ENCODE results near the gene IFNL1. TPM values are rescaled to one million over a fixed set of nuclear protein-coding genes. Genes with fewer than 3 reads are reported as not detected.
A peak's percentile ranks its signal among the peaks of the same experiment; 100 is the strongest.

IFNL1 gene
- total and polyA plus RNA-seq, 9 of the 15 experiments (the other 6 are each of a cell fraction or from before 2014, with no cell fraction given): not detected

DNA sequence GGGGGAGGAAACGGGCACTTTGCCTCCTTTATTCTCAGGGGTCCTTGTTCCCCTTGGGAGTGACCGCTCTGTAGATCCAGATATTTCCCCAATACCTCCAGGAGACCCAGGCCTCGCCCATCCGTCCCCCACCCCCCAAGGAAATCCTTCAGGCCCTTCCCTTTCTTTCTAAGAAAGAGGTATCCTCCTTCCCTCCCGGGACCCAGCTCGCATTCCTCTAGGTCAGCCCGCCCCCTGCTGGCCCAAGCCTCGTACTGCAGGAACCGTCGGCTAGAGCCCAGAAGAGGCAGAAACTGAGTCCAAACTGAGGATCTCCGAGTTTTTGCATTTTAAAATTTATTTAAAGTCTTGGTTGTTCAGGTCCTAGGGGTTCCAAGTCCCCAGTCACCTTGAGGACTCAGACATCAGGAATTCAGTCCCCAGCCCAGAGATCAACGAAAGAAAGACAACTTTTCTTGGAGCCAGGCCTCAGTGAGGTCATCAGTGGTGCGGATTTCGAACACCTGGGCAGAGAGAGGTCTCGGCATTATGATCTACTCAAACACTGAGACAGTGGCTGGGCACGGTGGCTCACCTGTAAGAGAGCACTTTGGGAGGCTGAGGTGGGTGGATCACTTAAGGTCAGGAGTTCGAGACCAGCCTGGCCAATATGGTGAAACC is 32.0 kb downstream of the IFNL1 start (continued):
- TF ChIP-seq RAD21 (CRISPR knock-in tag; conservative IDR thresholded peaks at IDR 0.05 in 1 of 2, IDR thresholded peaks at IDR 0.05 in 1 of 2): peak; percentile 95 to 96
- TF ChIP-seq, protein P1, sequence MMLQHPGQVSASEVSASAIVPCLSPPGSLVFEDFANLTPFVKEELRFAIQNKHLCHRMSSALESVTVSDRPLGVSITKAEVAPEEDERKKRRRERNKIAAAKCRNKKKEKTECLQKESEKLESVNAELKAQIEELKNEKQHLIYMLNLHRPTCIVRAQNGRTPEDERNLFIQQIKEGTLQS (IDR thresholded peaks at IDR 0.05): peak; percentile 31; the same call in 1 of the 2 replicates
- TF ChIP-seq, protein P1 (CRISPR knock-in tag; conservative IDR thresholded peaks at IDR 0.05): no peak
- TF ChIP-seq CREM (IDR thresholded peaks at IDR 0.05; ENCODE audit: low read depth): peak; percentile 43; the same call in 1 of the 2 replicates
- TF ChIP-seq FIP1L1 (IDR thresholded peaks at IDR 0.05; ENCODE audit: low read depth, low read length, poor library complexity, severe bottlenecking): no peak
- 0 out of 4 replicates have a peak, but pooled peaks of 1 of the 2 experiments have one; percentile 31 for TF ChIP-seq KDM4B (IDR thresholded peaks at IDR 0.05; ENCODE audit: borderline replicate concordance in 2 of 2, low read depth in 1 of 2)
- TF ChIP-seq XRCC5 (IDR thresholded peaks at IDR 0.05; ENCODE audit: low read depth, low read length): peak; percentile 84

DNA sequence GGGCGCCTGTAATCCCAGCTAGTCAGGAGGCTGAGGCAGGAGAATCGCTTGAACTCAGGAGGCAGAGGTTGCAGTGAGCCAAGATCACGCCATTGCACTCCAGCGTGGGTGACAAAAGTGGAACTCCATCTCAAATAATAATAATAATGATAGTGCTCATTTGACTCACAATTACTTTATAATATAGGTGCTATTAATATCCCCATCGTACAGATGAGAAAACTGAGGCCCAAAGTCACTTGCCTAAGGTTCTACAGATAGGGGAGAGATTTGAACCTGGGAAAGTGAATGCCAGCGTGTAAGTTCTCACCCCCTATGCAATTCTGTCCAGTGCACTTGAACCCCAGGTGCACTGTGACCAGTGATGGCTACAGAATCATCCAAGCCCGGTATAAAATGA is 33.7 kb downstream of the IFNL1 start:
- FAIRE-seq (no peak), ATAC-seq (no peak), DNase-seq (ENCODE audit: extremely low read depth in 1 of 4, low spot score in 3 of 4) (no peak)
- ChIA-PET CTCF (ENCODE audit: low intra/inter-chr PET ratio) (interaction anchor here (0.6 to 4.3 kb wide), 3 partner anchors 113 to 209 kb away, joined by 3 to 34 read pairs (median 6); no protein-coding TSS in a partner anchor), POLR2A (interaction anchor here (0.6 to 1.0 kb wide), 3 partner anchors 12 to 106 kb away, joined by 3 read pairs; partner anchors contain the start of gene SAMD4B)
- Histone ChIP-seq H3K4me3 (no peak overlapping the region), H2AFZ (ENCODE audit: low read depth, low read length) (no peak overlapping the region), H3K4me2 (ENCODE audit: insufficient read depth, low read length) (no peak overlapping the region), H3K9ac (ENCODE audit: insufficient read depth in 1 of 2, low read depth in 2 of 2, low read length in 2 of 2) (no peak overlapping the region), H3K79me2 (ENCODE audit: control insufficient read depth, insufficient read depth, low read length) (no peaks in the 10 kb centered on the region), H3K9me1 (ENCODE audit: control insufficient read depth, insufficient read depth, low read length) (no peaks in the 10 kb centered on the region), H3K27ac (ENCODE audit: extremely low read depth, low read depth, low read length) (no peak overlapping the region), H3K27me3 (ENCODE audit: control insufficient read depth in 2 of 2, insufficient read depth in 2 of 2, low read length in 2 of 2) (no peaks in the 10 kb centered on the region), H4K20me1 (replicated peaks; ENCODE audit: control insufficient read depth, insufficient read depth, low read length) (no peaks in the 10 kb centered on the region), H3K4me1 (replicated peaks in 1 of 2; ENCODE audit: control insufficient read depth in 2 of 2, insufficient read depth in 2 of 2, low read length in 2 of 2) (peaks cover under 1 to 3% of the 10 kb centered on the region in 2 experiments; a peak in 2 of 5 replicates), H3K36me3 (ENCODE audit: control insufficient read depth, insufficient read depth, low read length) (no peaks in the 10 kb centered on the region), H3K9me3 (replicated peaks; ENCODE audit: control insufficient read depth, insufficient read depth, low read depth, low read length) (no peaks in the 10 kb centered on the region)
- intact Hi-C loops (cut with micrococcal nuclease) (no loop called here), in situ Hi-C loops (cut with MboI) (loop anchor here (5.0 kb wide), 2 partner anchors 118 to 208 kb away; no protein-coding TSS in a partner anchor)
- TF ChIP-seq RBM25 (IDR thresholded peaks at IDR 0.05; ENCODE audit: low read depth, low read length, severe bottlenecking) (peak; percentile 52), HDAC1 (IDR thresholded peaks at IDR 0.05) (no peak), BCOR (IDR thresholded peaks at IDR 0.05) (peak; percentile 56), HMG20A (CRISPR knock-in tag; conservative IDR thresholded peaks at IDR 0.05) (no peak), ZNF274 (IDR thresholded peaks at IDR 0.05; ENCODE audit: borderline replicate concordance, low read depth, low read length) (no peak)
- TF ChIP-seq, protein P2, sequence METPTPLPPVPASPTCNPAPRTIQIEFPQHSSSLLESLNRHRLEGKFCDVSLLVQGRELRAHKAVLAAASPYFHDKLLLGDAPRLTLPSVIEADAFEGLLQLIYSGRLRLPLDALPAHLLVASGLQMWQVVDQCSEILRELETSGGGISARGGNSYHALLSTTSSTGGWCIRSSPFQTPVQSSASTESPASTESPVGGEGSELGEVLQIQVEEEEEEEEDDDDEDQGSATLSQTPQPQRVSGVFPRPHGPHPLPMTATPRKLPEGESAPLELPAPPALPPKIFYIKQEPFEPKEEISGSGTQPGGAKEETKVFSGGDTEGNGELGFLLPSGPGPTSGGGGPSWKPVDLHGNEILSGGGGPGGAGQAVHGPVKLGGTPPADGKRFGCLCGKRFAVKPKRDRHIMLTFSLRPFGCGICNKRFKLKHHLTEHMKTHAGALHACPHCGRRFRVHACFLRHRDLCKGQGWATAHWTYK (CRISPR knock-in tag; IDR thresholded peaks at IDR 0.05): no peak
- BruUV-seq (replicated peaks): no TSS peak
- 60% methylated on average over 7 of the region's 7 CpGs for WGBS (ENCODE audit: insufficient coverage, low coverage, missing lambda C conversion rate)
